ENCODE measurements around the gene TBKBP1. TPM values are rescaled to one million over a fixed set of nuclear protein-coding genes. Genes with fewer than 3 reads are reported as not detected.
A peak's percentile ranks its signal among the peaks of the same experiment; 100 is the strongest.

Gene TBKBP1
- total RNA-seq, 1 donor from 2014 or later = 6.3 TPM

- no peaks in the 10 kb centered on the region for H3K36me3 ChIP-seq (ENCODE audit: control insufficient read depth, insufficient read depth, low read length)
- no peak for TF ChIP-seq CTCF (IDR thresholded peaks at IDR 0.05; ENCODE audit: insufficient read depth, low read length, severe bottlenecking)
- peaks cover 38% of the 10 kb centered on the region for H3K27me3 ChIP-seq (ENCODE audit: control insufficient read depth, insufficient read depth, low read length)
- H3K4me3 ChIP-seq (ENCODE audit: low read depth, low read length) = no peak overlapping the region
- DNase-seq (ENCODE audit: low read depth) (peak; percentile 27), FAIRE-seq (no peak)
These were observed 25.6 kb downstream of the TBKBP1 start for GRCh38 chr17:47719411-47720152.

DNA sequence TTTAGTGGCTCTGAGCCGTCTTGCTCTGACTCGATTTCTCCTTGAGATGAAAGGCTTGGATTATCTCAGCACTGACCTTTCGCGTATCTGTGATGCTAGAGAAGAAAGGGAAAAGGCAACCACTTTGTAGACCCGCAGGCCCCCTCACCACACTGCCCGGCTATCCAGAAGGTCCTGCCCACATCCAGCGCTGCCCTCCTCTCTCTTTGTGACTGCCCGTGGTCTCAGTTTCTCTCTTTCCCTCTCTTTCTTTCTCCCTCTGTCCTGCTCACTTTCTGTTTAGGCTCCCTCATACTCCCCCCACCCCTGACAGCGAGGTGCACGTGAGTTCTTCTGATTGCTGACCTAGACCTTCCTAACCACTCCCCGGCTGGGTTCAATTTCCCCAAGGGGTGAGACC is 26.2 kb downstream of the TBKBP1 start:
- Histone ChIP-seq H3K27me3 (ENCODE audit: control insufficient read depth, insufficient read depth, low read length) (peaks cover 38% of the 10 kb centered on the region), H3K4me3 (ENCODE audit: low read depth, low read length) (no peak overlapping the region), H3K36me3 (ENCODE audit: control insufficient read depth, insufficient read depth, low read length) (no peaks in the 10 kb centered on the region)
- DNase-seq (ENCODE audit: low read depth) (no peak), FAIRE-seq (no peak)
- no peak for TF ChIP-seq CTCF (IDR thresholded peaks at IDR 0.05; ENCODE audit: insufficient read depth, low read length, severe bottlenecking)

- Histone ChIP-seq H3K4me3 (ENCODE audit: low read depth, low read length) (no peak overlapping the region), H3K36me3 (ENCODE audit: control insufficient read depth, insufficient read depth, low read length) (no peaks in the 10 kb centered on the region), H3K27me3 (ENCODE audit: control insufficient read depth, insufficient read depth, low read length) (peaks cover 38% of the 10 kb centered on the region)
- TF ChIP-seq CTCF (IDR thresholded peaks at IDR 0.05; ENCODE audit: insufficient read depth, low read length, severe bottlenecking) = no peak
- FAIRE-seq = no peak
- DNase-seq (ENCODE audit: low read depth) = peak; percentile 11
These were observed 27.0 kb downstream of the TBKBP1 start for GRCh38 chr17:47720754-47721533.

DNA sequence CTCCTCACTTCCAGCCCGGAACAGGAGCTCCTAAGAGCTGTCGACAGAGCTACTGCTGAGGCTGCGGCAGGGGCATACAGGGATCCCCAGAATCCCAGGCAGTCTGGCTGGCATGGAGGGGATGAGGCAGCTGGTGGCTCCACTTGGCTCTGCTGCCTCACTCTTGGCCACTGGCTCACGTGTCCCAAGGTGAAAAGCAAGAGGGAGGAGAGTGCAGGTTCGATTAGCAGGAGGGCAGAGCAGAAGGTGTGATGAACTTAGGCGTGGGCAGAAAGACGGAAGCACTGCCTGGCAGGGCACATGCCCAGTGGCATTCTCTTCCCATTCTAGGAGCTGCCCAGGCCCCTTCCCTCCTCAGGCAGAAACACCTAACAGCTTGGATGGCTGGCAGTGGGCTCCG is 27.8 kb downstream of the TBKBP1 start:
- H3K27me3 ChIP-seq (ENCODE audit: control insufficient read depth, insufficient read depth, low read length) = peaks cover 36% of the 10 kb centered on the region
- no peak for DNase-seq (ENCODE audit: low read depth)
- no peak overlapping the region for H3K4me3 ChIP-seq (ENCODE audit: low read depth, low read length)
- no peak for FAIRE-seq
- H3K36me3 ChIP-seq (ENCODE audit: control insufficient read depth, insufficient read depth, low read length) = no peaks in the 10 kb centered on the region
- TF ChIP-seq CTCF (IDR thresholded peaks at IDR 0.05; ENCODE audit: insufficient read depth, low read length, severe bottlenecking) = no peak

- DNase-seq (ENCODE audit: low read depth) (no peak), FAIRE-seq (no peak)
- no peak for TF ChIP-seq CTCF (IDR thresholded peaks at IDR 0.05; ENCODE audit: insufficient read depth, low read length, severe bottlenecking)
- no peaks in the 10 kb centered on the region for H3K36me3 ChIP-seq (ENCODE audit: control insufficient read depth, insufficient read depth, low read length)
- no peak overlapping the region for H3K4me3 ChIP-seq (ENCODE audit: low read depth, low read length)
- peaks cover 30% of the 10 kb centered on the region for H3K27me3 ChIP-seq (ENCODE audit: control insufficient read depth, insufficient read depth, low read length)
These were observed 30.7 kb downstream of the TBKBP1 start for GRCh38 chr17:47724705-47725104.
